ENCODE measurements around the gene PRELID3B.
"Not testable (repeated sequence)": the region's sequence is repeated elsewhere in the genome, so short reads cannot be mapped to it uniquely, and the experiment has no call there.

Gene PRELID3B

DNA sequence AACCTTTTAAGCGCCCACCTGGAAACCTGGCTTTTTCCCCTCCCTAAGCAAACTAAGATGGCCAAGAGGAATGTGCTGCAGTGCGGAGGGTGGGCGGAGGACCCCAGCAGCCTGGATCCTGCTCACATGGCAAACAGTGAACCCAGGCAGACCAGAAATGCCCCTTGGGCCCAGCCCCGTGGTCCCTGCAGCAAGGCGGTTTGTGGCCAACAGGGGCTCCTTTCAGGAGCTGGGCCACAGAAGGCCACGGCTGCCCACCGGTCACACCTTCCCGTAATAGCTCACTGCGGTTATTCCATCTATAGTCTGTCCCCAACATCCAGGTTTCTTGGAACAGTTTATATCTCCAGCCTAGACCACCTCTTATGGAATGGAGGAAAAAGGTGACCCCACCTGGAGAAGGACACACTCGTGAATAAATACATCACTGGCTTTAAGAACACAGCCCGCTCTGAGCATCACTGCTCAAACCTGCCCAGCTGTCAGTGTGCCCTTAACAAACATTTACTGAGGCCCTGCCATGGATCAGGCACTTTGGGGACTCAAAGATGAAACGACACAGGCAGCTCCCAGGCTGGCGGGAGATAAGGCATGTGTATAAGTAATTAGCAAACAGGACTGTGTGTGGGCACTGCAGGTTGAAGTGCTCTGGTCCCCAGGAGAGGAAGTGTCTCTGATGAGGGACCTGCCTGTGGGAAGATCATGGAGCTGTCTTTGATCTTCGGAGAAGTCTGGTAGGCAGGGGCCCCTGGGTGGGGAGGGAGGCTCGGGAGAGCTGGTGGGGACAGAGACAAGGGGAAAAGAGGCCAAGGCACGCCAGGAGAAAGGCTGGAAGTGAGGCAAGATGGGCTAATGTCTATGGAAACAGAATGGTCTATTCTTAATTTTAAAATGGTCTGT lies 26.5 kb downstream of the PRELID3B start:
- Mint-ChIP-seq H3K4me1 (ENCODE audit: low read depth) (peaks cover 43% of the 10 kb centered on the region), H3K9me3 (no peaks in the 10 kb centered on the region), H3K36me3 (ENCODE audit: low read depth) (no peaks in the 10 kb centered on the region)

DNA sequence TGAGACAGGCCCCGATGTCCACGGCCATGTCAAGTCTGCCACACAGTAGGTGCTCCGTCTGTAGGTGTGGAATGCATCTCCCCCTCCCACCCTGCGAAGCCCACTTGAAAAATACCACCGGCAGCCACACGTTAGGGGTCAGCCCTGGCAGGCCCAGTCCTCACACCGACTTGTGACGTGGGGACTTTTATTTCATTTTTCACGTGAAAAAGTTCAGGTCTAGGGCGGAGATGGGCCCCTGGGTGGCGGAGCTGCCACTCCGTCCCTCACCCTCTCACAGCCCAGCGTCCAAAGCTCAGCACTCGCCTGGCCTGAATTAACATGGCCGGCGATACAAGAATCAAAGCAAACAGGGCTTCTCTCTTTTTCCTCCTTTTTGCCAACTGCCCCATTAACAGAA lies 27.2 kb downstream of the PRELID3B start:
- DNase-seq (ENCODE audit: low spot score), result no peak
- Mint-ChIP-seq H3K36me3 (ENCODE audit: low read depth) (no peaks in the 10 kb centered on the region), H3K4me1 (ENCODE audit: low read depth) (peaks cover 45% of the 10 kb centered on the region), H3K4me3 (no peak overlapping the region), H3K27ac (no peak overlapping the region), H3K27me3 (ENCODE audit: low read depth) (no peaks in the 10 kb centered on the region), H3K9me3 (no peaks in the 10 kb centered on the region)

More for the DNA sequence above, 26.5 kb downstream of the PRELID3B start:
- no peaks in the 10 kb centered on the region for H3K27me3 Mint-ChIP-seq (ENCODE audit: low read depth)
- H3K4me3 Mint-ChIP-seq, result peak overlapping the region; percentile 38
- DNase-seq (ENCODE audit: low spot score), result no peak
- peak overlapping the region; percentile 17 for H3K27ac Mint-ChIP-seq

DNA sequence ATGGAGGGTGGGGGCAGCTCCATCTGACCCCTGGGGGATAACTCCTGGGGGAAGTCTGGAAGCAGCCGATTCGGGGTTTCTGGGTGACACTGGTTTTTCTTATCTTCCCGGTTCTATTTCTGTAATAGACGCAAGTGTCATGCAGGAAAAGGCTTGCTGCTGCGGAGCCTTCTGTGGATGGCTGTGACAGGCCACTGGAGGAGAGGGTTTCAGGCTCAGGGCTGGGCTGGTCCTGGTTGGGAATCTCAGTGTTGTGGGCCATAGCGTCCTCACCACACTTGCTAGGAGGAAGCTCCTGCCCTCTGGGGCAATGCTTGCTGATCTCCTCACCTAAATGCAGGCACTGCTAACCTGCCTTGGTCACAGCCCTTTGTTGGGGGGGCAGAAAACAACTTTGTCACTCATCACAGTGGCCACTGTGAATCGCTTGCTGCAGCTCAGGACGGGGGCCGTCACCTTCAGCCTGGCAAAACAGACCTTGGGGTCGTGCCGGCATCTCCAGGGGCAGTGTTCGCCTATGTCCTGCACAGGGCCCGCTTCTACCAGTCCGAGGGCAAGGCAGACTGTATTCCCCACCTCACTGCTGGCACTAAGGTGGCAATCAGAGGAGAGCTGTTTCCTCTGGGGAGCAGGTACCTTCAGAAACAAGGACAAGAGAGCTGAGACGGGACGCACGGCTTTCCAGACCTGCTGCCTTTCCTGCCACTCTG lies 27.8 kb downstream of the PRELID3B start:
- Mint-ChIP-seq H3K4me1 (ENCODE audit: low read depth) (peaks cover 50% of the 10 kb centered on the region), H3K27ac (no peak overlapping the region), H3K36me3 (ENCODE audit: low read depth) (no peaks in the 10 kb centered on the region), H3K9me3 (no peaks in the 10 kb centered on the region), H3K27me3 (ENCODE audit: low read depth) (no peaks in the 10 kb centered on the region), H3K4me3 (peak overlapping the region; percentile 30)
- no peak for DNase-seq (ENCODE audit: low spot score)

DNA sequence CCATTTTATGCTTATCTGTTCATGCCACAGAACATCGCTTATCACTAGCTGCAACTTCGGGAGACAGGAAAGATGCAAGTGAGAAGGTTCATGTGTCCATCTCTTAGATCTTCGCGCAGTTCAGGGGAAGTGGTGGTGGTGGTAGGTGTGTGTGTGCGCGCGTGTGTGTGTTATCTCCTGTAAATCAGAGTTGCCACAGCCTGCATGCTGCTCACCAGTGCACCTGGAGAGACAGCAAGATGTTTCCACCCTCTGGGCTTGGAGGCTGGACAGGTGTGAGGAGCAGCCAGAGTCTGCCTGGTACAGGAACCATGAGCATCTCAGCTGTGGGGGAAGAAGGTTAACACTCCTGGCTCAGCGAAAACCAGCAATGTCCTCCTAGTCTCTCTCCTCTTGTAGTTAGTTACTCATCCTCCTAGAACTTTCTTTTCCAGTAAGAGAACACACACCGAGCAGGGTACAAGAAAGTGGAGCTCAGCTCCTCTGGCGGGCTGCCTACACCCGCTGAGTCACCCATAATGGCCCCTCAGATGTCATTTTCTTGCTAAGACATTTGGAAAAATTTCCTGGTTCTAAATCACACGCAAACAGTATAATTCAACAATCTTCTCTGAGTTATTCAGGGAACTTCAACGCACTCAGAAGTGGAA lies 28.5 kb downstream of the PRELID3B start:
- Mint-ChIP-seq H3K27me3 (ENCODE audit: low read depth) (no peaks in the 10 kb centered on the region), H3K4me1 (ENCODE audit: low read depth) (peaks cover 51% of the 10 kb centered on the region), H3K27ac (peak overlapping the region; percentile 18), H3K4me3 (peak overlapping the region; percentile 30), H3K36me3 (ENCODE audit: low read depth) (no peaks in the 10 kb centered on the region), H3K9me3 (no peaks in the 10 kb centered on the region)
- no peak for DNase-seq (ENCODE audit: low spot score)

DNA sequence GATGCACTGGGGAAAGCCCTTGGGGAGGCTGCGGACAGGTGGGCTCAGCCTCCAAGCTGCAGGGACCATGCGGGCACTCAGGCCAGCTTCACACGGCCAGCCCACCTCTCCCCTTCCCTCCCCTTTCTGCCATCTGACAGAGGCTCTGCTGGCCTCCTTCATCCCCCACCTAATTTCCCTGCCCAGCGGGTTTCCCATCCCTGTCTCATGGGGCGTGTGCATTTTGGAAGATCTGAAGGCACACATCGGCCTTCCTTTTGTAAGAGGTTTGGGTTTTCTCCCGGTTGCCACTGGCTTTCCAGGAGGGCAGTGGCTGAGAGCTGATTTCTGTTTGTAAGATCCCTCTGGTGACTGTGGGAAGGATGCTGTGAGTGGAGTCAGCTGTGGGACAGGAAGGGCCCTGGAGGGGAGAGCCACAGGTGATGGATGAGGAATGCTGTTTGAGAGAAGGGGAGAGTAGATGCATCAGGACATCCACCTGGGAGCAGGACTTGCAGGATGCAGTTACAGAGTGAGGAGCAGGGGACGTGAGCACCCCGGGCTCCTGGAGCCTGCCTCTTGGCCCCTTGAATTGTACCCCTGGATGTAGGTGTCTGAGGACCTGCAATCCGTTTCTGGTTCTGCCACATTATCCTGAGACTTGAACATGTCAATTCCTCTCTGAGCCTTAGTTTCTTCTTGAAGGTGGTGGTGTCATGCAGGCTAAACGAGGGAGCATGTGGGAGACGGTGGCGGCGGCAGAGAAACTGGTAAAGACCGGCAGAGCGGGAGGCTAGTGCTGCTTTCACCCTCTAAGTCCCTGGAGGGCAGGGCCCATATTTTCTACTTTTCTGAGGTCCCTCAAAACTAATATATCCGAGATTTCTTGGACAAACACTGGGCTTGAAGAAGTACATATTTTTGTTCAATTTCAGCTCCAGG lies 29.3 kb downstream of the PRELID3B start:
- peak overlapping the region; percentile 30 for H3K4me3 Mint-ChIP-seq
- H3K9me3 Mint-ChIP-seq, result no peaks in the 10 kb centered on the region
- no peaks in the 10 kb centered on the region for H3K27me3 Mint-ChIP-seq (ENCODE audit: low read depth)
- DNase-seq (ENCODE audit: low spot score), result no peak
- no peaks in the 10 kb centered on the region for H3K36me3 Mint-ChIP-seq (ENCODE audit: low read depth)
- peaks cover 51% of the 10 kb centered on the region for H3K4me1 Mint-ChIP-seq (ENCODE audit: low read depth)
- peak overlapping the region; percentile 17 for H3K27ac Mint-ChIP-seq

DNA sequence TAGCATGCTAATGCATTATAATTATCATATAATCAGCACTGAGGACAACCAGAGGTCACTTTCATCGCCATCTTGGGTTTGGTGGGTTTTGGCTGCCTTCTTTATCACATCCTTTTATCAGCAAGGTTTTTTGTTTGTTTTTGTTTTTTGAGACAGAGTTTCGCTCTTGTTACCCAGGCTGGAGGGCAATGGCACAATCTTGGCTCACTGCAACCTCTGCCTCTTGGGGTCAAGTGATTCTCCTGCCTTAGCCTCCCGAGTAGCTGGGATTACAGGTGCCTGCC lies 30.8 kb downstream of the PRELID3B start:
- not testable (repeated sequence) for DNase-seq (ENCODE audit: low spot score); H3K27me3 Mint-ChIP-seq (ENCODE audit: low read depth); H3K27ac Mint-ChIP-seq; H3K4me3 Mint-ChIP-seq; H3K36me3 Mint-ChIP-seq (ENCODE audit: low read depth); H3K9me3 Mint-ChIP-seq
- peaks cover 47% of the 10 kb centered on the region for H3K4me1 Mint-ChIP-seq (ENCODE audit: low read depth)

DNA sequence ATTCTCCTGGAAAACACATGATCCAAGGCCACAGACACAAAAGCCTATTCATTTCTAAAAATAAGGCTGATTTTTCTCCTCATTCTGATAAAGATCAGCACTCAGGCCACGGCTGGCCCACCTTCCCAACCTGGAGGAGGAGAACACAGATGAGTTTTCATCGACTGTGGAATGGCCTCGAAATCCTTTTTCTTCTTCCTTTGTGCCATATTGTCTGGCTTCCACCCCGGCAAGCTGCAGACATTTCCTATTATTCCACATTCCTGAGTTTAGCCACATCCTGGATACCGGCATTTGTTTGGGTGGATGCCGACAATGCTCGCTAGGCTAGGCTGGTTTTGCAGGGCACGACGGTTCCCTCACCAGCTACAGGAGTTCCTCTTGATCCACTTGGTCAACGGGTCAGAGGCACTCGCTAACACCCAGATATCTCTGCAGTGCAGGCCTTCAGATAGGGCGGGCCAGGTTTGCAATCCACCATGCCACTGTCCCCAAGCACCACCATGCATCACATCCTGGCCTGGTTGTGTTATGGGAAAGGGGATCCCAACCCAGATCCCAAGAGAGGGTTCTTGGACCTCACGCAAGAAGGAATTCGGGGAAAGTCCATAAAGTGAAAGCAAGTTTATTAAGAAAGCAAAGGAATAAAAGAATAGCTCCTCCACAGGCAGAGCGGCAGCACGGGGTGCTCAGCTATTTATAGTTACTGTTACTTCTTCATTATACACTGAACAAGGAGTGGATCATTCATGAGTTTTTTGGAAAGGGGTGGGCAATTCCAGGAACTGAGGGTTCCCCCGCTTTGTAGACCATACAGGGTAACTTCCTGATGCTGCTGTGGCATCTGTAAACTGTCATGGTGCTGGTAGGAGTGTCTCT lies 31.4 kb downstream of the PRELID3B start:
- Mint-ChIP-seq H3K4me3 (no peak overlapping the region), H3K4me1 (ENCODE audit: low read depth) (peaks cover 43% of the 10 kb centered on the region), H3K27ac (peak overlapping the region; percentile 52), H3K27me3 (ENCODE audit: low read depth) (no peaks in the 10 kb centered on the region), H3K36me3 (ENCODE audit: low read depth) (no peaks in the 10 kb centered on the region), H3K9me3 (no peaks in the 10 kb centered on the region)
- DNase-seq (ENCODE audit: low spot score), result no peak

DNA sequence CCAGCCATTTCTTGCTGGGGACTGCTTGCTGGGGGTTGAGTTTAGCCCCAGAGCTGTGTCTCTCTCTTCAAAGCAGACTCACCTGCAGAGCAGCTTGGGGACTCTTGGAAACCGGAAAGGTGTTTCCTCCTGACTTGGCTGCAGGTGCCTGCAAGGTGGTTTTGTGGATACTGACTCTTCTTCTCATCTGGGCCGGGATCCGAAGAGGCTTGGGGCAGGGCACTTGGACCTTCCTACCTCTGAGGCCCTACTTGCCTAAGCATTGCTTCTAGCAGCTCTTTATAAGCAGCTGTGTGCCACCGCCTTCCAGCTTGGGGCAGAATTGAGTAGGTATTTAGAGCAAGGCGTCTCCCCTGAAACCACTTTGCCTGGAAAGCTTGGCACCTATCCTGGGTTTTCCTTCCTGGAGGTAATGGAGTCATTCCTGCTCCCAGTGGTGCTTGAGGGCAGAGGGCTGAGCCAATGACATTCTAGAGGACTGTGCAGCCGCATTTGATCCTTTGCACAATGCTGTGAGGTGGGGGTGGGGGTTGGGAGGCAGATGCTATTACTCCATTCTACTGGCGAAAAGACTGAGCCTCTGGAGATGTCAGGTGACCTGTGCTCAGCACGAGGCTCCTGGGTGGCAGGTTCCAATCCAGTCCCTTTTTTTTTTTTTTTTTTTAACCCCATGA lies 32.1 kb downstream of the PRELID3B start:
- Mint-ChIP-seq H3K27me3 (ENCODE audit: low read depth) (no peaks in the 10 kb centered on the region), H3K36me3 (ENCODE audit: low read depth) (no peaks in the 10 kb centered on the region), H3K4me3 (no peak overlapping the region), H3K9me3 (no peaks in the 10 kb centered on the region), H3K4me1 (ENCODE audit: low read depth) (peaks cover 45% of the 10 kb centered on the region), H3K27ac (no peak overlapping the region)
- no peak for DNase-seq (ENCODE audit: low spot score)

DNA sequence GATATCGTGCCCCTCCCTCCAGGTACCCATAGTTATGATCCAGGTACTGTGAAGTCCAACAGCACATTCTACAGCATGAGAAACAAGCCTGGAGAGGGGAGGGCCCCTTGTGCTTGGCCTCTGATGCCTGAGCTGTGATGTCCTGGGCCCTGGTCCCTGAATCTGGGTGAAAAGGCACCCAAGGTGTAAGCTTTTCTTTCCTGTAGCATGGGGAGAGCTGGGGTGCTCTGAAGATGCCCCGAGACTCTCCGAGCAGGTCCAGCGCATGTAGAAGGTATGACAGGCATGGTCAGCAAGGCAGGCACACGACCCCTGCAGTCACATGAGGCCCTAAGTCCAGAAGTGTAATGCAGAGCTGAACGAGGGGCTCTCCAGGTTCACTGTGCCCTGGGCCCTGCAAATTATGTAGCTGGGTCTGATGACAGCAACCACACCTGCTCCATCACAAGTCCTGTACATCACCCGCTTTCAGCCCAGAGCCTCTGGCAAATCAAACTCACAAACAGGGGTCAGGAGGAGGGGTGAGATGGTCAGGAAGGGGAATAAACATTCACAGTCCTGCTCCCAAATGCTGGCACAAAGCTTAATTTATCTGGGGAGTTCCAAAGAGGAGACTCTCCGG lies 33.8 kb downstream of the PRELID3B start:
- Mint-ChIP-seq H3K4me1 (ENCODE audit: low read depth) (peaks cover 51% of the 10 kb centered on the region), H3K9me3 (no peaks in the 10 kb centered on the region), H3K4me3 (no peak overlapping the region), H3K27me3 (ENCODE audit: low read depth) (no peaks in the 10 kb centered on the region), H3K27ac (no peak overlapping the region), H3K36me3 (ENCODE audit: low read depth) (peaks cover 7% of the 10 kb centered on the region)
- no peak for DNase-seq (ENCODE audit: low spot score)

DNA sequence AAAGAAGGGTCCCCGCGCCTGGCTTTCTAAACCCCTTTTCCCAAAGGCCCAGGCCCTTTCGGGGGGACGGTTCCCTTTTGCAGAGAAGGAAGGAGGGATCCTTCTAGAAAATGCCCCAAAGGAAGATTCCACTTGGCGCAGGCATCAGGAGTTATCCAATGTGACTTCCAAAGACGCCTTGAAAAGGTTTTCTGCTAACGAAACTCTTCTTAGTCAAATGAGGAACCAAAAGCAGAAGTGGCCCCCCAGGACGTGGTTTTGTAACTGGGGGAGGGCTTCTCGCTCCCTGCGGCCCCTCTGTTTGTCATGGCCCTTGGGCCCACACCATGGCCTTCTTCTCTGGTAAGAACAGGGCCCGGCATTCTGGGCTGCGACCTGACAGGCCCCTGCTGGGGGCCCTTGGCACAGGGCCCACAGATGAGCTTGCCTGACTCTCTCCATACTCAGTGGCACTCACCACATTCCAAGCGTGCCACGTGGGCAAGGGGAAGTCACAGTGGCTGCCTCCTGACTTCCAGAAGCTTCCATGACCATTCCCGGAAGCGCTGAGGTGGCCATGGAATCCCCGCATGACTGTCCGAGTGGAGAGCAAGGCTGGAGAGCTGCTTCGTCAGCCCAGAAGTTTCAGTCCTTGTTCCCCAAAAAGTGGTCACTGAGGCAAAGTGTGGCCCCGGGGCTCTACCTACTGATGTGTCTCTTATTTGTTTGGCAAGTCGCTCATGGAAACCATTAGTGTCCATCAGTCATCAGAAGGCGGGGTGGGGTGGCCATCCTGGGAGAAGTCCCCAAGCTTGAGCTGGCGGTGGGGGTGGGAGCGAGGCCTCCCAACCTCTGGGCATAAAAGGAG lies 34.7 kb downstream of the PRELID3B start:
- DNase-seq (ENCODE audit: low spot score), result no peak
- Mint-ChIP-seq H3K27ac (peak overlapping the region; percentile 85), H3K9me3 (no peaks in the 10 kb centered on the region), H3K4me3 (peak overlapping the region; percentile 80), H3K27me3 (ENCODE audit: low read depth) (no peaks in the 10 kb centered on the region), H3K4me1 (ENCODE audit: low read depth) (peaks cover 46% of the 10 kb centered on the region), H3K36me3 (ENCODE audit: low read depth) (peaks cover 13% of the 10 kb centered on the region)

DNA sequence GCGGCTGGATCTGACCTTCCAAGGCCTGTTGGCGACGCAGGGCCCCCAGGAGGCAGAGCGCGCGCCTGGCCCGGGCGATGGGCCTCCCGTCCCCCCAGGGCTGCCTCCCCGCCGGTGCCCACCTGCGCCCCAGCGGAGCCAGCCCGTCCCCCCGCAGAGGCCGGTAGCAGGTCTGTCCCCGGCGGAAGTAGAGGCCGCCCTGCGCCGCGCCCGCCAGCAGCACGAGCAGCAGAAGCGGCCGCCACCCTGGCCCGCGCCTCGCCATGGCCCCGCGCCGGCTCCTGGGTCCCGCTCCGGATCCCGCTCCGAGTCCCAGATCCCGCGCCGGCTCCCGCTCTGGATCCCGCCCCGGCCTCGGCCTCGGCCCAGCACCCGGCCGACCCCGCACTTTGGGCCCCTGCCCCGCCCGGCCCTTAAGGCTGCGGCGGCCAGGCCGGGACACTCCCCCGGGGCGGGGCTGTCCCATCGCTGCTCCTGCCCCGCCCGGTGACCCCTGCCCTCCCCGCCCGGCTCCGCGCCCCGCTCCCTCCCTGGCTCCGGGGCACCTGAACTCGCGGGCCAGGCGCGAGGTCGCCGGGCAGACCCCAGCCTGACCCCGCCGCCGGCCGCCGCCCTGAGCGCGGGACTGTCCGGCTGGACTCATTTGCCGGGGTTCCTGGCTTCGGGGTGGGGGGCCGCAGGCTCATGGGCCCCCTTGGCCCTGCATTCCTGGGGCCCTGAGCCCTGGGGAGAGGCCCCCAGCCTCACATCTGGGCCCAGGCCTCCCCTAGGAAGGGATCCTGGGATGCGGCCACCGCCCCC lies 35.5 kb downstream of the PRELID3B start, which contains the start of gene CTSZ:
TSS of gene CTSZ (minus strand) at position 391 of the 801 bp plus-strand sequence. CDS start at position 265, 126 bp downstream.
- H3K36me3 Mint-ChIP-seq (ENCODE audit: low read depth), result peaks cover 18% of the 10 kb centered on the region
- H3K27ac Mint-ChIP-seq, result peak within 1 kb of the TSS; percentile 85
- no peaks in the 10 kb centered on the region for H3K27me3 Mint-ChIP-seq (ENCODE audit: low read depth)
- no peaks in the 10 kb centered on the region for H3K9me3 Mint-ChIP-seq
- peak within 1 kb of the TSS; percentile 90 for H3K4me3 Mint-ChIP-seq
- peak; percentile 51 for DNase-seq (ENCODE audit: low spot score)
- peaks cover 45% of the 10 kb centered on the region for H3K4me1 Mint-ChIP-seq (ENCODE audit: low read depth)
